Osteocyte (in vitro differentiated cells): ENCODE results near the gene RARG. TPM values are rescaled to one million over a fixed set of nuclear protein-coding genes. Genes with fewer than 3 reads are reported as not detected.
A peak's percentile ranks its signal among the peaks of the same experiment; 100 is the strongest.

Experiments
- DNase-seq: peaks from one replicate; pipeline ENCODE4 v3.0.0; 2021; ENCODE audit warnings: mixed read lengths; ENCODE audit not compliant: unreplicated experiment; ENCODE audit errors: extremely low spot score
- H3K27ac Mint-ChIP-seq: one replicate; pipeline ENCODE4 v1.8.0; 2021; ENCODE audit warnings: mild to moderate bottlenecking, mixed read lengths; ENCODE audit not compliant: unreplicated experiment
- H3K27me3 Mint-ChIP-seq: one replicate; pipeline ENCODE4 v1.8.0; 2021; ENCODE audit warnings: mixed read lengths; ENCODE audit not compliant: unreplicated experiment
- H3K36me3 Mint-ChIP-seq: one replicate; pipeline ENCODE4 v1.8.0; 2021; ENCODE audit warnings: mixed read lengths; ENCODE audit not compliant: unreplicated experiment
- H3K4me1 Mint-ChIP-seq: one replicate; pipeline ENCODE4 v1.8.0; 2021; ENCODE audit warnings: mixed read lengths; ENCODE audit not compliant: unreplicated experiment
- H3K4me3 Mint-ChIP-seq: one replicate; pipeline ENCODE4 v1.8.0; 2021; ENCODE audit warnings: mild to moderate bottlenecking, moderate library complexity, mixed read lengths; ENCODE audit not compliant: unreplicated experiment
- H3K9me3 Mint-ChIP-seq: one replicate; pipeline ENCODE4 v1.8.0; 2021; ENCODE audit warnings: mixed read lengths; ENCODE audit not compliant: unreplicated experiment
- total RNA-seq: library from RNA; stranded (reverse); gene quantifications from 2 replicates; pipeline ENCODE4 v1.2.1, GENCODE V29; 2021
- TF ChIP-seq, protein P1 (sequence below): fragments of 200-600 bp; sonication (generic); IDR thresholded peaks from 2 replicates; pipeline ENCODE4 v1.5.0; 2021; ENCODE audit warnings: antibody characterized with exemption, mild to moderate bottlenecking, moderate library complexity

The RARG gene
- total RNA-seq, 1 donor from 2014 or later: 31.6 TPM

DNA sequence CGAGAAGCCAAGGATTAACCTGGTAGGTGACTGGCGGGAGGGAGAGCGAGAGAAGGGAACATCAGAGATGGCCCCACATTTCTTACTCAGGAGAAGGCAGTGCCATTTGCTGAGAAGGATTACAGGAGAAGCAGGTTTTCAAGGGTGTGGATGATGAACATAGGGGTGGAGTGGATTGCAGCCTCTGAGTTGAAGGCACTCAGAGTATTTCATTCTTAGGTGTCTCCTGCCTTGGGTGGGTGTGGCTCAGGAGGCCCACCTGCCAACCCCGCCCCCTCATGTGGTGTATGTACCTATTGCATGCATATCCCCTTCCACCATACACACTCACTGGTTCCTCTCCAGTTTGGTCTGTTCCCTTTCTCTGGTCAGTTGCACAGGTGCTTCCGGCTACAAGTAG lies 42.4 kb upstream of the RARG start:
- TF ChIP-seq, protein P1, sequence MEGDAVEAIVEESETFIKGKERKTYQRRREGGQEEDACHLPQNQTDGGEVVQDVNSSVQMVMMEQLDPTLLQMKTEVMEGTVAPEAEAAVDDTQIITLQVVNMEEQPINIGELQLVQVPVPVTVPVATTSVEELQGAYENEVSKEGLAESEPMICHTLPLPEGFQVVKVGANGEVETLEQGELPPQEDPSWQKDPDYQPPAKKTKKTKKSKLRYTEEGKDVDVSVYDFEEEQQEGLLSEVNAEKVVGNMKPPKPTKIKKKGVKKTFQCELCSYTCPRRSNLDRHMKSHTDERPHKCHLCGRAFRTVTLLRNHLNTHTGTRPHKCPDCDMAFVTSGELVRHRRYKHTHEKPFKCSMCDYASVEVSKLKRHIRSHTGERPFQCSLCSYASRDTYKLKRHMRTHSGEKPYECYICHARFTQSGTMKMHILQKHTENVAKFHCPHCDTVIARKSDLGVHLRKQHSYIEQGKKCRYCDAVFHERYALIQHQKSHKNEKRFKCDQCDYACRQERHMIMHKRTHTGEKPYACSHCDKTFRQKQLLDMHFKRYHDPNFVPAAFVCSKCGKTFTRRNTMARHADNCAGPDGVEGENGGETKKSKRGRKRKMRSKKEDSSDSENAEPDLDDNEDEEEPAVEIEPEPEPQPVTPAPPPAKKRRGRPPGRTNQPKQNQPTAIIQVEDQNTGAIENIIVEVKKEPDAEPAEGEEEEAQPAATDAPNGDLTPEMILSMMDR: no peak
- Mint-ChIP-seq H3K9me3 (no peaks in the 10 kb centered on the region), H3K4me1 (peaks cover 9% of the 10 kb centered on the region), H3K36me3 (no peaks in the 10 kb centered on the region), H3K27me3 (no peaks in the 10 kb centered on the region), H3K27ac (no peak overlapping the region), H3K4me3 (no peak overlapping the region)
- no peak for DNase-seq

- Mint-ChIP-seq H3K36me3 (no peaks in the 10 kb centered on the region), H3K4me1 (peaks cover 28% of the 10 kb centered on the region), H3K4me3 (peak overlapping the region; percentile 99), H3K9me3 (no peaks in the 10 kb centered on the region), H3K27me3 (no peaks in the 10 kb centered on the region), H3K27ac (peak overlapping the region; percentile 82)
- DNase-seq: no peak
- TF ChIP-seq, protein P1: no peak
Observed at GRCh38 chr12:53268630-53269562, 36.9 kb upstream of the RARG start.

DNA sequence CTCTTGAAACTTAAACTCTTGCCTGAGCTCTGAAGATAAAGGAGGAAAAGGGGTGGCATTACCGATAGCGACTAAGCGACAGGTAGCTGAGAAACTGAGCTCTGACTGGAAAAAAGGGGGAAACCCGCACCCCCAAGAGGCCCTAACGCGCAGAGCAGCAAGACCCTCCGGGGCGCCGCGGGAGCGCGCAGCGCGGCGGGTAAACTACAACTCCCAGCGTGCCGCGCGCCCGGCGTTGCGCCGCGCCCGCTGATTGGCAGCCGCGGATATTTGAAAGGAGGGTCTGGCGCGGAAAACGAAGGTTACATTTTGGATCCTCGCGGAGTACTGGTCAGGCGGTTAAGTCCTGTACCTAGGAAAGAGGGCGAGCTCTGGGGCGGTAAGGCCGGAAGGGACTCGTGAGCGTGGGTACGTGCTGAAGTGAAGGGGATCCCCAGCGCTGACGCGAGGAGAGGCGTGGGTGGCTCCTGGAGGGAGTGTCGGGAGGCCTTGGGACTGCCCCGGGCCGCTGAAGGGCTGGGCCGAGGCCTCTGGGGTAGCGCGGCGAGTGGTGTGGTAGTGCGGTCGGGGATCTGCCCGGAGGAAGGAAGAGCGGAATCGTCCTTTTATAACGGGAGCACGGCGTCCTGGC lies 36.1 kb upstream of the RARG start, which contains the start of gene ESPL1:
ESPL1 (plus strand) TSS at position 301 of the 631 bp plus-strand sequence. CDS start 468 bp downstream, outside the sequence.
- Mint-ChIP-seq H3K9me3 (no peaks in the 10 kb centered on the region), H3K4me3 (peak within 1 kb of the TSS; percentile 99), H3K4me1 (peaks cover 28% of the 10 kb centered on the region), H3K27me3 (no peaks in the 10 kb centered on the region), H3K36me3 (no peaks in the 10 kb centered on the region), H3K27ac (peak within 1 kb of the TSS; percentile 82)
- TF ChIP-seq, protein P1: peak; percentile 44
- DNase-seq: peak; percentile 87

DNA sequence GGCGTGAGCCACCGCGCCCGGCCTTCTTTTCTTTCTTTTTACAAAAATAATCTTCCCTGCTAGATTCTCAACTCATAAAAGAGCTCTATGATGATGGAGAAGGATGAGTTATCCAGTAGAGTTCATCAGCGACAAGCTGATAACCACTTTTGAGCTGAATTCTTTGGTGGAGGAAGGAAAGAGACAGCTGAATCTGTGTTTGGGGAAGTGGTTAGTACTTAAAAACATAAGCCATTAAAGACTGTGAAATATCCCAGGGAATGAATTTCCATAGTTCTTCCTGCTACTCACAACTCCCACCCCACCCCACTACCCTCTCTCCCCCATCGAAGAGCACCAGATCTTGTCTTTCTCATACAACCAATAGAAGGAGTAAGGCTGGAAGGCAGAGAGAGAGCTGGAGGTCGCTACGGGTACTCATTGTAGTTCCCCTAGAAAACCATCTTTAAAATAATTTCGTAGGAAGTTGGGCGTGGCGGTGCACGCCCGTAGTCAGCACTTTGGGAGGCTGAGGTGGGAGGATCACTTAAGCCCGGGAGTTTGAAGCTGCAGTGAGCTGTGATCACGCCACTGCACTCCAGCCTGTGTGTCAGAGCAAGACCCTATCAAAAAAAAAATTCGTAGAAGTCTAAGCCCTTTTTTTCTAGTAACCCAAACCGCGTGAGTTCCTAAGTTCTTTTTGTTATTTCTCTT lies 35.4 kb upstream of the RARG start:
- peaks cover 28% of the 10 kb centered on the region for H3K4me1 Mint-ChIP-seq
- no peaks in the 10 kb centered on the region for H3K36me3 Mint-ChIP-seq
- no peaks in the 10 kb centered on the region for H3K27me3 Mint-ChIP-seq
- TF ChIP-seq, protein P1: no peak
- no peak for DNase-seq
- no peak overlapping the region for H3K27ac Mint-ChIP-seq
- H3K4me3 Mint-ChIP-seq: peak overlapping the region; percentile 99
- H3K9me3 Mint-ChIP-seq: no peaks in the 10 kb centered on the region
